Limb (tissue), 2 donors: Measurements from ENCODE around the gene ICAM3.

Source experiments
- DNase-seq, 2 donors: peaks; one replicate each; pipeline ENCODE4 v3.0.0-alpha.2; 2016; ENCODE audit errors: extremely low spot score in 2 of 2

ICAM3 gene

GRCh38 chr19:10292206-10292788, 47.1 kb downstream of the ICAM3 start:
- DNase-seq, result peak in 1 of 2 donors; percentile 78

DNA sequence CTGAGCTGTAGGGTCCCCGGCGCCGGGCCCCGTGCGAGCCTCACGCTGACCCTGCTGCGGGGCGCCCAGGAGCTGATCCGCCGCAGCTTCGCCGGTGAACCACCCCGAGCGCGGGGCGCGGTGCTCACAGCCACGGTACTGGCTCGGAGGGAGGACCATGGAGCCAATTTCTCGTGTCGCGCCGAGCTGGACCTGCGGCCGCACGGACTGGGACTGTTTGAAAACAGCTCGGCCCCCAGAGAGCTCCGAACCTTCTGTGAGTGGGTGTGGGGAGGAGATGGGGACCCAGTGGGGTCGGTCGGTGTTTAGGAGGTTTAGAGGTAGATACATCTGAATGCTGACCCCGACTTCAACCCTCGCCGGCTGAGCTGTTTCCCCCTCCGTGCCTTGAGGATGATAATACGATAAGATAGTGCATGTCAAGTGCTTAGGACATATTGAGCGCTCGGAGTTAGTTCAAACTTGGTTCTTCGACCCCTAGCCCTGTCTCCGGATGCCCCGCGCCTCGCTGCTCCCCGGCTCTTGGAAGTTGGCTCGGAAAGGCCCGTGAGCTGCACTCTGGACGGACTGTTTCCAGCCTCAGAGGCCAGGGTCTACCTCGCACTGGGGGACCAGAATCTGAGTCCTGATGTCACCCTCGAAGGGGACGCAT, 47.7 kb downstream of the ICAM3 start:
- no peak for DNase-seq

DNA sequence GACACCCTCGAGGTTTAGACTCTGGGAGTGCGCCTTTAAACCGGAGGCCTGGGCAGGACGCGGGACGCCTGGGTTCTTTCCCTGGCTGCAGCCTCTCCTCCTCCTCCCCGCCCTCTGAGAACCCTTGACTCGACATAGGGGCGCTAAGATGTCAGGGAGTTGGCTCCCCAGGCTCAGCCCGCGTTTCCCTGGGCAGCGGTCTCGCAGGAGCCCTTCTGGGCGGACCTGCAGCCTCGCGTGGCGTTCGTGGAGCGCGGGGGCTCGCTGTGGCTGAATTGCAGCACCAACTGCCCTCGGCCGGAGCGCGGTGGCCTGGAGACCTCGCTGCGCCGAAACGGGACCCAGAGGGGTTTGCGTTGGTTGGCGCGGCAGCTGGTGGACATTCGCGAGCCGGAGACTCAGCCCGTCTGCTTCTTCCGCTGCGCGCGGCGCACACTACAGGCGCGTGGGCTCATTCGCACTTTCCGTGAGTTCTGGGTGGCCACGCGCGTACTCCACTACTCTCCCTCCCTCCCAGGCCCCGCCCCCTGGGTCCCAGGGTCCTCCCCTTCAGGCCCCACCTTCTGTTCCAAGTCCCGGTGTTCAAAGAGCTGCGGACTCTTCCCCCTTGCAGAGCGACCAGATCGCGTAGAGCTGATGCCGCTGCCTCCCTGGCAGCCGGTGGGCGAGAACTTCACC, 48.4 kb downstream of the ICAM3 start:
- no peak for DNase-seq

- DNase-seq, result no peak
These were observed 49.0 kb downstream of the ICAM3 start for GRCh38 chr19:10290357-10290875.

DNA sequence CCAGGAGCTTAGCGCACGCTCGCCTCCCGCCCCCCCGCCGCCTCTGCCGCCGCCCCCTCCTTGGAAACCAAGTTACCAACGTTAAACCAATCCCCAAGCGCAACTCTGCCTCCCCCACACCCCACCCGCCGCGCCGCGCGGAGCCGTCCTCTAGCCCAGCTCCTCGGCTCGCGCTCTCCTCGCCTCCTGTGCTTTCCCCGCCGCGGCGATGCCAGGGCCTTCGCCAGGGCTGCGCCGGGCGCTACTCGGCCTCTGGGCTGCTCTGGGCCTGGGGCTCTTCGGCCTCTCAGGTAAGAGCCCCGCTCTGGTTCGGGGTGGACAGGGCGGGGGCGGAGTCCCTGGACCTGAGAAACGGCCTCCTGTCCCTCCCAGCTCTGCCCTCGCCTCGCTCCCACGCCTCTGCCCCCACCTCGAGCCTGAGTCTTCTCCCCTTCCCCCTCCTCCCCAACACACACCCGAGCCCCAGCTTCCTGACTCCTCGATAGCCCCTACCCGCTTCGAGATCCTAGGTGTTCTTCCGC, 49.5 kb downstream of the ICAM3 start, which contains the start of gene ICAM5:
ICAM5 (plus strand) TSS at position 117 of the 521 bp plus-strand sequence; CDS start at position 209, 92 bp downstream.
- DNase-seq, result no peak

DNA sequence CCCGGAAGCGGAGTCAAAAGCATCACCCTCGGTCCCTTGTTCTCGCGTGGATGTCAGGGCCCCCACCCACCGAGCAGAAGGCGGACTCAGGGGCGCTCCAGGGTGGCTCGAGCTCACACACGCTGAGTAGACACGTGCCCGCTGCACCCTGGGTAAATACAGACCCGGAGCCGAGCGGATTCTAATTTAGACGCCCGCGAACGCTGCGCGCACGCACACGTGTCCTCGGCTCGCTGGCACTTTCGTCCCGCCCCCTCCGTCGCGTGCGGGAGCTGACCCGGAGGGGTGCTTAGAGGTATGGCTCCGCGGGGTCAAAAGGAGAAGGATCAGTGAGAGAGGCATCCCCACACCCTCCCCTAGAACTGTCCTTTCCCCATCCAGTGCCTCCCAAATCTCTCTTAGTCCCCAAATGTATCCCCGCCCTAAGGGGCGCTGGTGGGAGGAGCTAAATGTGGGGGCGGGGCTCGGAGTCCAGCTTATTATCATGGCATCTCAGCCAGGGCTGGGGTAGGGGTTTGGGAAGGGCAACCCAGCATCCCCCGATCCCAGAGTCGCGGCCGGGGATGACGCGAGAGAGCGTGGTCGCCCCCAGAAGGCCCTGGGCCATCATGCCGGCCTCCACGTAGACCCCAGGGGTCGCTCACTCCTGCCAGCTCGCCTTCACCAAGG, 50.1 kb downstream of the ICAM3 start:
- DNase-seq, result no peak

DNA sequence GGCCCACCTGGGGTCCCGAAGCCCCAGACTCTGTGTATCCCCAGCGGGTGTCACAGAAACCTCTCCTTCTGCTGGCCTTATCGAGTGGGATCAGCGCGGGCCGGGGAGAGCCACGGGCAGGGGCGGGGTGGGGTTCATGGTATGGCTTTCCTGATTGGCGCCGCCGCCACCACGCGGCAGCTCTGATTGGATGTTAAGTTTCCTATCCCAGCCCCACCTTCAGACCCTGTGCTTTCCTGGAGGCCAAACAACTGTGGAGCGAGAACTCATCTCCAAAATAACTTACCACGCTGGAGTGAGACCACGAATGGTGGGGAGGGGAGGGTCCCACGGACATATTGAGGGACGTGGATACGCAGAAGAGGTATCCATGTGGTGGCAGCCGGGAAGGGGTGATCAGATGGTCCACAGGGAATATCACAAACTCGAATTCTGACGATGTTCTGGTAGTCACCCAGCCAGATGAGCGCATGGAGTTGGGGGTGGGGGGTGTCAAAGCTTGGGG, 50.7 kb downstream of the ICAM3 start:
- peak in 1 of 2 donors; percentile 67 for DNase-seq

DNA sequence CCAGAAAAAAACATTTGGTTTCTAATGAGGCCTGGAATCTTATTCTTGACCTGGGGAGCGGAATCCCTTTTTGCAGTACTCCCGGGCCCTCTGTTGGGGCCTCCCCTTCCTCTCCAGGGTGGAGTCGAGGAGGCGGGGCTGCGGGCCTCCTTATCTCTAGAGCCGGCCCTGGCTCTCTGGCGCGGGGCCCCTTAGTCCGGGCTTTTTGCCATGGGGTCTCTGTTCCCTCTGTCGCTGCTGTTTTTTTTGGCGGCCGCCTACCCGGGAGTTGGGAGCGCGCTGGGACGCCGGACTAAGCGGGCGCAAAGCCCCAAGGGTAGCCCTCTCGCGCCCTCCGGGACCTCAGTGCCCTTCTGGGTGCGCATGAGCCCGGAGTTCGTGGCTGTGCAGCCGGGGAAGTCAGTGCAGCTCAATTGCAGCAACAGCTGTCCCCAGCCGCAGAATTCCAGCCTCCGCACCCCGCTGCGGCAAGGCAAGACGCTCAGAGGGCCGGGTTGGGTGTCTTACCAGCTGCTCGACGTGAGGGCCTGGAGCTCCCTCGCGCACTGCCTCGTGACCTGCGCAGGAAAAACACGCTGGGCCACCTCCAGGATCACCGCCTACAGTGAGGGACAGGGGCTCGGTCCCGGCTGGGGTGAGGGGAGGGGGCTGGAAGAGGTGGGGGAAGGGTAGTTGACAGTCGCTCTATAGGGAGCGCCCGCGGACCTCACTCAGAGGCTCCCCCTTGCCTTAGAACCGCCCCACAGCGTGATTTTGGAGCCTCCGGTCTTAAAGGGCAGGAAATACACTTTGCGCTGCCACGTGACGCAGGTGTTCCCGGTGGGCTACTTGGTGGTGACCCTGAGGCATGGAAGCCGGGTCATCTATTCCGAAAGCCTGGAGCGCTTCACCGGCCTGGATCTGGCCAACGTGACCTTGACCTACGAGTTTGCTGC, 52.4 kb downstream of the ICAM3 start, which contains the start of gene ICAM4:
ICAM4 (plus strand) TSS at position 153 of the 935 bp plus-strand sequence; CDS start at position 211, 58 bp downstream.
- DNase-seq, result peak; percentile 27 to 72

- DNase-seq, result no peak
These were observed 54.0 kb downstream of the ICAM3 start for GRCh38 chr19:10285393-10285792.

DNA sequence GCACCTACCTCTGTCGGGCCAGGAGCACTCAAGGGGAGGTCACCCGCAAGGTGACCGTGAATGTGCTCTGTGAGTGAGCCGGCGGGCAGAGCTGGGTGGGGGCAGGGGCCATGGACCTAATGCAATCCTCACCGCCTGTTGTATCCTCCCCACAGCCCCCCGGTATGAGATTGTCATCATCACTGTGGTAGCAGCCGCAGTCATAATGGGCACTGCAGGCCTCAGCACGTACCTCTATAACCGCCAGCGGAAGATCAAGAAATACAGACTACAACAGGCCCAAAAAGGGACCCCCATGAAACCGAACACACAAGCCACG, 54.5 kb downstream of the ICAM3 start:
- DNase-seq, result no peak

- no peak for DNase-seq
These were observed 55.1 kb downstream of the ICAM3 start for GRCh38 chr19:10284065-10284959.
